Glutamatergic neuron (in vitro differentiated cells): ENCODE results near the gene CCL13. TPM values are rescaled to one million over a fixed set of nuclear protein-coding genes. Genes with fewer than 3 reads are reported as not detected.

ENCODE experiments used
- DNase-seq: peaks from one replicate; pipeline ENCODE4 v3.0.0; 2022
- H3K27ac Mint-ChIP-seq: one replicate; pipeline ENCODE4 v1.8.0; 2020; ENCODE audit warnings: mild to moderate bottlenecking, mixed read lengths, inconsistent platforms; ENCODE audit not compliant: unreplicated experiment
- H3K27me3 Mint-ChIP-seq: one replicate; pipeline ENCODE4 v1.8.0; 2020; ENCODE audit warnings: mild to moderate bottlenecking, moderate library complexity, mixed read lengths, inconsistent platforms; ENCODE audit not compliant: unreplicated experiment
- H3K36me3 Mint-ChIP-seq: one replicate; pipeline ENCODE4 v1.8.0; 2020; ENCODE audit warnings: mild to moderate bottlenecking, mixed read lengths, inconsistent platforms; ENCODE audit not compliant: unreplicated experiment
- H3K4me1 Mint-ChIP-seq: one replicate; pipeline ENCODE4 v1.8.0; 2020; ENCODE audit warnings: mild to moderate bottlenecking, low read depth, mixed read lengths, inconsistent platforms; ENCODE audit not compliant: unreplicated experiment
- H3K4me3 Mint-ChIP-seq: one replicate; pipeline ENCODE4 v1.8.0; 2020; ENCODE audit warnings: mild to moderate bottlenecking, mixed read lengths, inconsistent platforms; ENCODE audit not compliant: unreplicated experiment
- H3K9me3 Mint-ChIP-seq: one replicate; pipeline ENCODE4 v1.8.0; 2020; ENCODE audit warnings: mild to moderate bottlenecking, moderate library complexity, mixed read lengths, inconsistent platforms; ENCODE audit not compliant: unreplicated experiment
- CTCF ChIP-seq: fragments of 200-600 bp; sonication (generic); IDR thresholded peaks from one replicate; pipeline ENCODE4 v1.5.0; 2021; ENCODE audit not compliant: partially characterized antibody, unreplicated experiment
- total RNA-seq: library from RNA; stranded (reverse); fragmentation: NEBNext Ultra II Directional; extraction: Animal tissue kit (Norgen Biotek cat#: 25700); gene quantifications from one replicate; pipeline ENCODE4 v1.2.1, GENCODE V29; 2021; ENCODE audit not compliant: unreplicated experiment

CCL13 gene
- total RNA-seq, 1 donor from 2014 or later, result not detected

GRCh38 chr17:34366010-34366409, 9.7 kb downstream of the CCL13 start:
- no peak for TF ChIP-seq CTCF
- Mint-ChIP-seq H3K4me1 (peaks cover 11% of the 10 kb centered on the region), H3K9me3 (peaks cover 2% of the 10 kb centered on the region), H3K36me3 (no peaks in the 10 kb centered on the region), H3K27ac (no peak overlapping the region), H3K27me3 (peaks cover 3% of the 10 kb centered on the region), H3K4me3 (no peak overlapping the region)
- DNase-seq, result no peak

- H3K36me3 Mint-ChIP-seq, result no peaks in the 10 kb centered on the region
- TF ChIP-seq CTCF, result no peak
- H3K9me3 Mint-ChIP-seq, result peaks cover 2% of the 10 kb centered on the region
- no peak overlapping the region for H3K4me3 Mint-ChIP-seq
- peaks cover under 1% of the 10 kb centered on the region for H3K27me3 Mint-ChIP-seq
- no peak for DNase-seq
- peaks cover 8% of the 10 kb centered on the region for H3K4me1 Mint-ChIP-seq
- H3K27ac Mint-ChIP-seq, result no peak overlapping the region
Measured at GRCh38 chr17:34366529-34367107, 10.3 kb downstream of the CCL13 start.

GRCh38 chr17:34367486-34368195, 11.4 kb downstream of the CCL13 start:
- no peak for DNase-seq
- Mint-ChIP-seq H3K27ac (no peak overlapping the region), H3K4me3 (no peak overlapping the region), H3K27me3 (no peaks in the 10 kb centered on the region), H3K36me3 (no peaks in the 10 kb centered on the region), H3K9me3 (peaks cover 1% of the 10 kb centered on the region), H3K4me1 (peaks cover 1% of the 10 kb centered on the region)
- TF ChIP-seq CTCF, result no peak

GRCh38 chr17:34368196-34368945, 12.1 kb downstream of the CCL13 start:
- DNase-seq, result no peak
- peaks cover 1% of the 10 kb centered on the region for H3K4me1 Mint-ChIP-seq
- H3K27ac Mint-ChIP-seq, result no peak overlapping the region
- H3K4me3 Mint-ChIP-seq, result no peak overlapping the region
- H3K36me3 Mint-ChIP-seq, result no peaks in the 10 kb centered on the region
- H3K27me3 Mint-ChIP-seq, result peaks cover 3% of the 10 kb centered on the region
- H3K9me3 Mint-ChIP-seq, result peaks cover 1% of the 10 kb centered on the region
- no peak for TF ChIP-seq CTCF
